ENCODE results near the gene PTCRA. TPM values are rescaled to one million over a fixed set of nuclear protein-coding genes. Genes with fewer than 3 reads are reported as not detected.

Gene PTCRA
- total and polyA plus RNA-seq, 7 experiments from 2014 or later, result 0.56 to 0.93 TPM; not detected in 5

- H3K4me1 ChIP-seq (ENCODE audit: control insufficient read depth in 2 of 2, insufficient read depth in 2 of 2, low read length in 2 of 2), result peaks cover 0 to 5% of the 10 kb centered on the region in 2 donors
- Mint-ChIP-seq H3K9me3 (no peaks in the 10 kb centered on the region), H3K27me3 (peaks cover 0 to 19% (median 0%) of the 10 kb centered on the region in 5 donors), H3K27ac (no peak overlapping the region), H3K4me3 (no peak overlapping the region), H3K4me1 (peaks cover 0 to 24% (median 16%) of the 10 kb centered on the region in 7 donors), H3K36me3 (peaks cover 3 to 21% (median 5%) of the 10 kb centered on the region in 5 donors)
- no peaks in the 10 kb centered on the region for H3K9me3 ChIP-seq (ENCODE audit: control insufficient read depth in 2 of 3, low read length in 3 of 3)
- H3K4me3 ChIP-seq (ENCODE audit: low read length), result no peak overlapping the region
- intact Hi-C loops (cut with micrococcal nuclease), result loop anchor here in 1 of 2 donors (5.0 kb wide), 1 partner anchor 61 kb away; no protein-coding TSS in a partner anchor
- POLR2A ChIA-PET, result interaction anchor here (1.5 kb wide), 1 partner anchor 16 kb away, joined by 7 read pairs; the partner anchor contains the start of gene PEX6
- no peak for ATAC-seq
- H3K36me3 ChIP-seq (ENCODE audit: control insufficient read depth in 2 of 3, insufficient read depth in 3 of 3, low read length in 3 of 3), result peaks cover 0 to 56% (median 0%) of the 10 kb centered on the region in 3 experiments
- CTCF ChIA-PET, result no interaction called here
- no peak for DNase-seq
- no peak overlapping the region for H3K27ac ChIP-seq (ENCODE audit: low read depth, low read length)
- no peaks in the 10 kb centered on the region for H3K27me3 ChIP-seq (ENCODE audit: control insufficient read depth in 2 of 2, insufficient read depth in 2 of 2, low read length in 2 of 2)
Observed at GRCh38 chr6:42963179-42963854, 47.5 kb downstream of the PTCRA start.

- Histone ChIP-seq H3K36me3 (ENCODE audit: control insufficient read depth in 2 of 3, insufficient read depth in 3 of 3, low read length in 3 of 3) (peaks cover 0 to 63% (median 2%) of the 10 kb centered on the region in 3 experiments), H3K9me3 (ENCODE audit: control insufficient read depth in 2 of 3, low read length in 3 of 3) (no peaks in the 10 kb centered on the region), H3K27ac (ENCODE audit: low read depth, low read length) (no peak overlapping the region), H3K4me3 (ENCODE audit: low read length) (no peak overlapping the region), H3K4me1 (ENCODE audit: control insufficient read depth in 2 of 2, insufficient read depth in 2 of 2, low read length in 2 of 2) (peaks cover 0 to 5% of the 10 kb centered on the region in 2 donors), H3K27me3 (ENCODE audit: control insufficient read depth in 2 of 2, insufficient read depth in 2 of 2, low read length in 2 of 2) (no peaks in the 10 kb centered on the region)
- ChIA-PET CTCF (interaction anchor here (1.3 kb wide), 1 partner anchor 180 kb away, joined by 4 read pairs; no protein-coding TSS in a partner anchor), POLR2A (interaction anchor here (0.6 to 1.5 kb wide), 2 partner anchors 15 to 33 kb away, joined by 3 to 7 read pairs; partner anchors contain the start of gene PEX6)
- Mint-ChIP-seq H3K9me3 (no peaks in the 10 kb centered on the region), H3K4me3 (no peak overlapping the region), H3K36me3 (peaks cover 3 to 24% (median 5%) of the 10 kb centered on the region in 5 donors), H3K27me3 (peaks cover 0 to 18% (median 0%) of the 10 kb centered on the region in 5 donors), H3K4me1 (peaks cover 0 to 24% (median 16%) of the 10 kb centered on the region in 7 donors), H3K27ac (no peak overlapping the region)
- ATAC-seq, result peak; percentile 43
- intact Hi-C loops (cut with micrococcal nuclease), result loop anchor here (2.0 to 5.0 kb wide), 2 partner anchors 62 to 179 kb away; no protein-coding TSS in a partner anchor
- DNase-seq, result peak in 5 of 9 donors; percentile 14 to 46 (median 23)
Observed at GRCh38 chr6:42963855-42964605, 48.2 kb downstream of the PTCRA start.

GRCh38 chr6:42966571-42966970 lies 50.7 kb downstream of the PTCRA start:
- ChIA-PET CTCF (interaction anchor here (0.5 to 1.9 kb wide), 2 partner anchors 18 to 81 kb away, joined by 3 to 4 read pairs; partner anchors contain the start of gene PPP2R5D), POLR2A (interaction anchor here (0.6 to 3.0 kb wide), 3 partner anchors 12 to 20 kb away, joined by 4 to 9 read pairs (median 6); partner anchors contain the start of gene PEX6)
- DNase-seq, result no peak
- no peak for ATAC-seq
- no peak overlapping the region for H3K27ac Mint-ChIP-seq
- Histone ChIP-seq H3K27ac (ENCODE audit: low read depth, low read length) (no peak overlapping the region), H3K4me1 (ENCODE audit: control insufficient read depth in 2 of 2, insufficient read depth in 2 of 2, low read length in 2 of 2) (no peaks in the 10 kb centered on the region), H3K4me3 (ENCODE audit: low read length) (no peak overlapping the region), H3K27me3 (ENCODE audit: control insufficient read depth in 2 of 2, insufficient read depth in 2 of 2, low read length in 2 of 2) (no peaks in the 10 kb centered on the region), H3K9me3 (ENCODE audit: control insufficient read depth in 2 of 3, low read length in 3 of 3) (no peaks in the 10 kb centered on the region), H3K36me3 (ENCODE audit: control insufficient read depth in 2 of 3, insufficient read depth in 3 of 3, low read length in 3 of 3) (peaks cover 0 to 72% (median 7%) of the 10 kb centered on the region in 3 experiments)
- H3K36me3 Mint-ChIP-seq, result peaks cover 3 to 25% (median 5%) of the 10 kb centered on the region in 5 donors
- H3K4me3 Mint-ChIP-seq, result no peak overlapping the region
- no peaks in the 10 kb centered on the region for H3K9me3 Mint-ChIP-seq
- intact Hi-C loops (cut with micrococcal nuclease), result no loop called here
- no peaks in the 10 kb centered on the region for H3K27me3 Mint-ChIP-seq
- H3K4me1 Mint-ChIP-seq, result peaks cover 0 to 9% (median 5%) of the 10 kb centered on the region in 7 donors

- Mint-ChIP-seq H3K27ac (no peak overlapping the region), H3K27me3 (no peaks in the 10 kb centered on the region), H3K9me3 (no peaks in the 10 kb centered on the region), H3K4me3 (no peak overlapping the region), H3K36me3 (peaks cover 3 to 22% (median 5%) of the 10 kb centered on the region in 5 donors), H3K4me1 (peaks cover 0 to 7% (median 3%) of the 10 kb centered on the region in 7 donors)
- Histone ChIP-seq H3K36me3 (ENCODE audit: control insufficient read depth in 2 of 3, insufficient read depth in 3 of 3, low read length in 3 of 3) (peaks cover 0 to 68% (median 7%) of the 10 kb centered on the region in 3 experiments), H3K27ac (ENCODE audit: low read depth, low read length) (no peak overlapping the region), H3K4me3 (ENCODE audit: low read length) (no peak overlapping the region), H3K9me3 (ENCODE audit: control insufficient read depth in 2 of 3, low read length in 3 of 3) (no peaks in the 10 kb centered on the region), H3K4me1 (ENCODE audit: control insufficient read depth in 2 of 2, insufficient read depth in 2 of 2, low read length in 2 of 2) (no peaks in the 10 kb centered on the region), H3K27me3 (ENCODE audit: control insufficient read depth in 2 of 2, insufficient read depth in 2 of 2, low read length in 2 of 2) (no peaks in the 10 kb centered on the region)
- intact Hi-C loops (cut with micrococcal nuclease), result no loop called here
- CTCF ChIA-PET, result interaction anchor here (0.5 kb wide), 1 partner anchor 81 kb away, joined by 3 read pairs; no protein-coding TSS in a partner anchor
- POLR2A ChIA-PET, result interaction anchor here (0.6 to 3.0 kb wide), 2 partner anchors 11 to 21 kb away, joined by 4 to 9 read pairs; partner anchors contain the start of gene PEX6
- no peak for DNase-seq
- ATAC-seq, result no peak
Observed at GRCh38 chr6:42967228-42967627, 51.4 kb downstream of the PTCRA start.

GRCh38 chr6:42968126-42968701 lies 52.4 kb downstream of the PTCRA start:
- peaks cover 0 to 7% (median 3%) of the 10 kb centered on the region in 7 donors for H3K4me1 Mint-ChIP-seq
- Histone ChIP-seq H3K4me3 (ENCODE audit: low read length) (no peak overlapping the region), H3K36me3 (ENCODE audit: control insufficient read depth in 2 of 3, insufficient read depth in 3 of 3, low read length in 3 of 3) (peaks cover 0 to 61% (median 7%) of the 10 kb centered on the region in 3 experiments), H3K4me1 (ENCODE audit: control insufficient read depth in 2 of 2, insufficient read depth in 2 of 2, low read length in 2 of 2) (no peaks in the 10 kb centered on the region), H3K27me3 (ENCODE audit: control insufficient read depth in 2 of 2, insufficient read depth in 2 of 2, low read length in 2 of 2) (no peaks in the 10 kb centered on the region), H3K9me3 (ENCODE audit: control insufficient read depth in 2 of 3, low read length in 3 of 3) (no peaks in the 10 kb centered on the region), H3K27ac (ENCODE audit: low read depth, low read length) (no peak overlapping the region)
- ChIA-PET CTCF (interaction anchor here (0.7 kb wide), 1 partner anchor 176 kb away, joined by 3 read pairs; no protein-coding TSS in a partner anchor), POLR2A (interaction anchor here (3.0 kb wide), 1 partner anchor 10 kb away, joined by 9 read pairs; the partner anchor contains the start of gene PEX6)
- no peaks in the 10 kb centered on the region for H3K9me3 Mint-ChIP-seq
- no peak overlapping the region for H3K27ac Mint-ChIP-seq
- H3K4me3 Mint-ChIP-seq, result no peak overlapping the region
- H3K36me3 Mint-ChIP-seq, result peaks cover 0 to 18% (median 4%) of the 10 kb centered on the region in 5 donors
- intact Hi-C loops (cut with micrococcal nuclease), result no loop called here
- ATAC-seq (no peak), DNase-seq (no peak)
- no peaks in the 10 kb centered on the region for H3K27me3 Mint-ChIP-seq

- Mint-ChIP-seq H3K4me3 (no peak overlapping the region), H3K4me1 (peaks cover 0 to 7% (median 5%) of the 10 kb centered on the region in 7 donors), H3K36me3 (peaks cover 3 to 19% (median 4%) of the 10 kb centered on the region in 5 donors), H3K27me3 (no peaks in the 10 kb centered on the region), H3K27ac (no peak overlapping the region), H3K9me3 (no peaks in the 10 kb centered on the region)
- ATAC-seq, result no peak
- Histone ChIP-seq H3K27me3 (ENCODE audit: control insufficient read depth in 2 of 2, insufficient read depth in 2 of 2, low read length in 2 of 2) (no peaks in the 10 kb centered on the region), H3K36me3 (ENCODE audit: control insufficient read depth in 2 of 3, insufficient read depth in 3 of 3, low read length in 3 of 3) (peaks cover 0 to 60% (median 7%) of the 10 kb centered on the region in 3 experiments), H3K27ac (ENCODE audit: low read depth, low read length) (no peak overlapping the region), H3K4me1 (ENCODE audit: control insufficient read depth in 2 of 2, insufficient read depth in 2 of 2, low read length in 2 of 2) (no peaks in the 10 kb centered on the region), H3K9me3 (ENCODE audit: control insufficient read depth in 2 of 3, low read length in 3 of 3) (no peaks in the 10 kb centered on the region), H3K4me3 (ENCODE audit: low read length) (no peak overlapping the region)
- POLR2A ChIA-PET, result interaction anchor here (3.0 kb wide), 1 partner anchor 10 kb away, joined by 9 read pairs; the partner anchor contains the start of gene PEX6
- intact Hi-C loops (cut with micrococcal nuclease), result no loop called here
- CTCF ChIA-PET, result interaction anchor here (0.7 kb wide), 1 partner anchor 175 kb away, joined by 3 read pairs; no protein-coding TSS in a partner anchor
- no peak for DNase-seq
Observed at GRCh38 chr6:42968783-42969182, 52.9 kb downstream of the PTCRA start.
